ENCODE measurements around the gene VAMP2.
A peak's percentile ranks its signal among the peaks of the same experiment; 100 is the strongest.

Gene VAMP2

DNA sequence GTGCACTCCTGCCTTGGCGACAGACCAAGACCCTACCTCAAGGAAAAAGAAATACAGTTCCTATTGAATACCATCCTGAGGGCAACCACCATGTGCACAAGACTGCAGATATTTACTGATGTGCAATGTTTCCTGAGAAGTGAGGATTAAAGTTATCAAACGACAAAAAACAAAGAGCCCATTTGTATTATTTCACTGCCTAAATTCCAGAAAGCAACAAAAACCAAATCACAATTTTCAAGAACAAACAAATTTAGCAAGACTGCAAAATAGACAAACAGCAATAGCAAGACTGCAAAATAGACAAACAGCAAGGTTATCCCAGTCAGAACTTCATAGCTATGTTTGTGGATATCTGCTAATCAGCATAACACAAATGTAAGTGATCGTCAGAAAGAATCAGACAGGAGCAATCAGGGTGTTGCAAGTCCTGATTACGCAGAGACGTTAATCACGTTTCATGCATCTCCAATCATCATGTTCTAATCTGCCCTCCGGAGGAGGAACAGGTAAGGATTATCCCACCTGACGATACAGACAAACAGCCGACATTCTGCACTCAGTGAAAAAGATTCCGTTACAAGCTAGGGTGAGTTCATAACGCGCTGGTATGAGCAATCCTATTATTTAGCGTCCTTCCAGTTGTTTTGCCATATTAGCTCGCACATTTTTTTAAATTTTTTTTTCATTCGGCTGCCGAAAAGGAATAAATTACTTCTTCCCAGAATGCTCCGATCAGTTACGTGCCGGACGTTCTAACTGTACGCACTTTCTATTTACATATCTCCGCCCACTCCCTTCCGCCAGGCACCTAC is 10.5 kb upstream of the VAMP2 start:
- peaks cover 10% of the 10 kb centered on the region for H3K4me1 ChIP-seq (ENCODE audit: control insufficient read depth, insufficient read depth, low read length)
- CTCF ChIA-PET = interaction anchor here (0.7 to 1.9 kb wide), 8 partner anchors 10 to 128 kb away, joined by 3 to 10 read pairs (median 4); partner anchors contain the start of gene ALOXE3
- H3K27ac ChIP-seq (ENCODE audit: extremely low read depth, low read depth, low read length) = peak overlapping the region; percentile 89
- H3K4me3 ChIP-seq (ENCODE audit: low read depth, low read length) = peak overlapping the region; percentile 53
- POLR2A ChIA-PET = interaction anchor here (0.5 to 3.4 kb wide), 34 partner anchors 9 to 769 kb away, joined by 3 to 68 read pairs (median 6); partner anchors contain the start of genes AURKB, BORCS6, CTC1 and HES7
- no peaks in the 10 kb centered on the region for H3K36me3 ChIP-seq (ENCODE audit: control insufficient read depth in 2 of 2, insufficient read depth in 1 of 2, low read length in 2 of 2)
- no peaks in the 10 kb centered on the region for H3K9me3 ChIP-seq (ENCODE audit: control insufficient read depth, insufficient read depth, low read depth, low read length)
- peak; percentile 97 for TF ChIP-seq ZNF600 (tag by site-specific recombination; IDR thresholded peaks at IDR 0.05)
- TF ChIP-seq WT1 (tag by site-specific recombination; IDR thresholded peaks at IDR 0.05) = peak; percentile 41; the same call in 1 of the 2 replicates
- no peak for TF ChIP-seq MYNN (tag by site-specific recombination; IDR thresholded peaks at IDR 0.05; ENCODE audit: borderline replicate concordance)
- no peak for TF ChIP-seq ZNF585B (tag by site-specific recombination; IDR thresholded peaks at IDR 0.05)
- peak; percentile 38; the same call in 1 of the 2 replicates for TF ChIP-seq ZNF16 (tag by site-specific recombination; IDR thresholded peaks at IDR 0.05; ENCODE audit: low read depth)
- TF ChIP-seq ZSCAN30 (tag by site-specific recombination; IDR thresholded peaks at IDR 0.05) = peak; percentile 86; the same call in 1 of the 2 replicates
- TF ChIP-seq HOXD13 (CRISPR knock-in tag; IDR thresholded peaks at IDR 0.05; ENCODE audit: borderline replicate concordance) = no peak
- TF ChIP-seq GLI2 (tag by site-specific recombination; IDR thresholded peaks at IDR 0.05; ENCODE audit: borderline replicate concordance, low read depth) = 0 out of 2 replicates have a peak, but pooled peaks have one; percentile 59
- TF ChIP-seq, protein P1, sequence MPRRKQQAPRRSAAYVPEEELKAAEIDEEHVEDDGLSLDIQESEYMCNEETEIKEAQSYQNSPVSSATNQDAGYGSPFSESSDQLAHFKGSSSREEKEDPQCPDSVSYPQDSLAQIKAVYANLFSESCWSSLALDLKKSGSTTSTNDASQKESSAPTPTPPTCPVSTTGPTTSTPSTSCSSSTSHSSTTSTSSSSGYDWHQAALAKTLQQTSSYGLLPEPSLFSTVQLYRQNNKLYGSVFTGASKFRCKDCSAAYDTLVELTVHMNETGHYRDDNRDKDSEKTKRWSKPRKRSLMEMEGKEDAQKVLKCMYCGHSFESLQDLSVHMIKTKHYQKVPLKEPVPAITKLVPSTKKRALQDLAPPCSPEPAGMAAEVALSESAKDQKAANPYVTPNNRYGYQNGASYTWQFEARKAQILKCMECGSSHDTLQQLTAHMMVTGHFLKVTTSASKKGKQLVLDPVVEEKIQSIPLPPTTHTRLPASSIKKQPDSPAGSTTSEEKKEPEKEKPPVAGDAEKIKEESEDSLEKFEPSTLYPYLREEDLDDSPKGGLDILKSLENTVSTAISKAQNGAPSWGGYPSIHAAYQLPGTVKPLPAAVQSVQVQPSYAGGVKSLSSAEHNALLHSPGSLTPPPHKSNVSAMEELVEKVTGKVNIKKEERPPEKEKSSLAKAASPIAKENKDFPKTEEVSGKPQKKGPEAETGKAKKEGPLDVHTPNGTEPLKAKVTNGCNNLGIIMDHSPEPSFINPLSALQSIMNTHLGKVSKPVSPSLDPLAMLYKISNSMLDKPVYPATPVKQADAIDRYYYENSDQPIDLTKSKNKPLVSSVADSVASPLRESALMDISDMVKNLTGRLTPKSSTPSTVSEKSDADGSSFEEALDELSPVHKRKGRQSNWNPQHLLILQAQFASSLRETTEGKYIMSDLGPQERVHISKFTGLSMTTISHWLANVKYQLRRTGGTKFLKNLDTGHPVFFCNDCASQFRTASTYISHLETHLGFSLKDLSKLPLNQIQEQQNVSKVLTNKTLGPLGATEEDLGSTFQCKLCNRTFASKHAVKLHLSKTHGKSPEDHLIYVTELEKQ (tag by site-specific recombination; IDR thresholded peaks at IDR 0.05; ENCODE audit: borderline replicate concordance) = peak; percentile 97
- peak; percentile 100 for TF ChIP-seq ZEB2 (tag by site-specific recombination; IDR thresholded peaks at IDR 0.05)
- TF ChIP-seq ZNF24 (tag by site-specific recombination; IDR thresholded peaks at IDR 0.05) = peak; percentile 91
- TF ChIP-seq PRDM1 (tag by site-specific recombination; IDR thresholded peaks at IDR 0.05) = peak; percentile 68
- 0 out of 2 replicates have a peak, but pooled peaks have one; percentile 34 for TF ChIP-seq ZNF596 (tag by site-specific recombination; IDR thresholded peaks at IDR 0.05)
- TF ChIP-seq ZNF140 (tag by site-specific recombination; IDR thresholded peaks at IDR 0.05) = no peak
- TF ChIP-seq SP3 (tag by site-specific recombination; IDR thresholded peaks at IDR 0.05) = peak; percentile 69
- peak; percentile 87; the same call in 1 of the 2 replicates for TF ChIP-seq ZNF394 (tag by site-specific recombination; IDR thresholded peaks at IDR 0.05; ENCODE audit: borderline replicate concordance)
- peak; percentile 70 for TF ChIP-seq ZXDB (tag by site-specific recombination; IDR thresholded peaks at IDR 0.05)
- TF ChIP-seq ZNF350 (tag by site-specific recombination; IDR thresholded peaks at IDR 0.05) = no peak
- peak; percentile 47; the same call in 1 of the 2 replicates for TF ChIP-seq ZNF777 (tag by site-specific recombination; IDR thresholded peaks at IDR 0.05; ENCODE audit: borderline replicate concordance)
- 0 out of 2 replicates have a peak, but pooled peaks have one; percentile 2 for TF ChIP-seq ZNF654 (tag by site-specific recombination; IDR thresholded peaks at IDR 0.05; ENCODE audit: low read depth)
- TF ChIP-seq, protein P2, sequence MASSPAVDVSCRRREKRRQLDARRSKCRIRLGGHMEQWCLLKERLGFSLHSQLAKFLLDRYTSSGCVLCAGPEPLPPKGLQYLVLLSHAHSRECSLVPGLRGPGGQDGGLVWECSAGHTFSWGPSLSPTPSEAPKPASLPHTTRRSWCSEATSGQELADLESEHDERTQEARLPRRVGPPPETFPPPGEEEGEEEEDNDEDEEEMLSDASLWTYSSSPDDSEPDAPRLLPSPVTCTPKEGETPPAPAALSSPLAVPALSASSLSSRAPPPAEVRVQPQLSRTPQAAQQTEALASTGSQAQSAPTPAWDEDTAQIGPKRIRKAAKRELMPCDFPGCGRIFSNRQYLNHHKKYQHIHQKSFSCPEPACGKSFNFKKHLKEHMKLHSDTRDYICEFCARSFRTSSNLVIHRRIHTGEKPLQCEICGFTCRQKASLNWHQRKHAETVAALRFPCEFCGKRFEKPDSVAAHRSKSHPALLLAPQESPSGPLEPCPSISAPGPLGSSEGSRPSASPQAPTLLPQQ (tag by site-specific recombination; IDR thresholded peaks at IDR 0.05) = peak; percentile 21; the same call in 1 of the 2 replicates
- no peak for TF ChIP-seq ZNF23 (tag by site-specific recombination; IDR thresholded peaks at IDR 0.05; ENCODE audit: borderline replicate concordance)
- TF ChIP-seq, protein P3, sequence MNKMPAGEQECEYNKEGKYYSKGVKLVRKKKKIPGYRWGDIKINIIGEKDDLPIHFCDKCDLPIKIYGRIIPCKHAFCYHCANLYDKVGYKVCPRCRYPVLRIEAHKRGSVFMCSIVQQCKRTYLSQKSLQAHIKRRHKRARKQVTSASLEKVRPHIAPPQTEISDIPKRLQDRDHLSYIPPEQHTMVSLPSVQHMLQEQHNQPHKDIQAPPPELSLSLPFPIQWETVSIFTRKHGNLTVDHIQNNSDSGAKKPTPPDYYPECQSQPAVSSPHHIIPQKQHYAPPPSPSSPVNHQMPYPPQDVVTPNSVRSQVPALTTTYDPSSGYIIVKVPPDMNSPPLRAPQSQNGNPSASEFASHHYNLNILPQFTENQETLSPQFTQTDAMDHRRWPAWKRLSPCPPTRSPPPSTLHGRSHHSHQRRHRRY (tag by site-specific recombination; IDR thresholded peaks at IDR 0.05) = peak; percentile 40; the same call in 1 of the 2 replicates
- no peak for TF ChIP-seq ZNF266 (tag by site-specific recombination; IDR thresholded peaks at IDR 0.05; ENCODE audit: low read depth)
- peak; percentile 72; the same call in 1 of the 2 replicates for TF ChIP-seq OVOL3 (tag by site-specific recombination; IDR thresholded peaks at IDR 0.05)
- peak; percentile 92 for TF ChIP-seq KLF10 (tag by site-specific recombination; IDR thresholded peaks at IDR 0.05)
- TF ChIP-seq ZBTB7A (tag by site-specific recombination; IDR thresholded peaks at IDR 0.05; ENCODE audit: low read depth) = peak; percentile 78; the same call in 1 of the 2 replicates
- TF ChIP-seq, protein P4, sequence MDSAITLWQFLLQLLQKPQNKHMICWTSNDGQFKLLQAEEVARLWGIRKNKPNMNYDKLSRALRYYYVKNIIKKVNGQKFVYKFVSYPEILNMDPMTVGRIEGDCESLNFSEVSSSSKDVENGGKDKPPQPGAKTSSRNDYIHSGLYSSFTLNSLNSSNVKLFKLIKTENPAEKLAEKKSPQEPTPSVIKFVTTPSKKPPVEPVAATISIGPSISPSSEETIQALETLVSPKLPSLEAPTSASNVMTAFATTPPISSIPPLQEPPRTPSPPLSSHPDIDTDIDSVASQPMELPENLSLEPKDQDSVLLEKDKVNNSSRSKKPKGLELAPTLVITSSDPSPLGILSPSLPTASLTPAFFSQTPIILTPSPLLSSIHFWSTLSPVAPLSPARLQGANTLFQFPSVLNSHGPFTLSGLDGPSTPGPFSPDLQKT (IDR thresholded peaks at IDR 0.05; ENCODE audit: borderline replicate concordance, low read depth, low read length) = peak; percentile 89
- peak; percentile 98 for TF ChIP-seq GFI1B (tag by site-specific recombination; IDR thresholded peaks at IDR 0.05)
- peak; percentile 88 for TF ChIP-seq ZNF10 (tag by site-specific recombination; IDR thresholded peaks at IDR 0.05)
- peak; percentile 73; the same call in 1 of the 2 replicates for TF ChIP-seq ZNF785 (tag by site-specific recombination; IDR thresholded peaks at IDR 0.05)

All from HEK293 (cell line).